Skin epidermis (tissue), 12 donors: Measurements from ENCODE around the gene EPC2.
"Not testable (repeated sequence)": the region's sequence is repeated elsewhere in the genome, so short reads cannot be mapped to it uniquely, and the experiment has no call there.

ENCODE experiments used
- H3K27ac ChIP-seq, 21 experiments: fragments of 200-600 bp; sonication (generic) in 11 of 21; one replicate each; pipeline ENCODE4 v1.5.0; 2020; ENCODE audit warnings: mild to moderate bottlenecking in 3 of 21, inconsistent platforms in 2 of 21, moderate library complexity in 2 of 21
- H3K4me3 ChIP-seq, 7 experiments: fragments of 200-600 bp; sonication (generic) in 2 of 7; one replicate each; pipeline ENCODE4 v1.5.0; 2020; ENCODE audit warnings: inconsistent platforms in 2 of 7, mild to moderate bottlenecking in 2 of 7, moderate library complexity in 1 of 7

The EPC2 gene

DNA sequence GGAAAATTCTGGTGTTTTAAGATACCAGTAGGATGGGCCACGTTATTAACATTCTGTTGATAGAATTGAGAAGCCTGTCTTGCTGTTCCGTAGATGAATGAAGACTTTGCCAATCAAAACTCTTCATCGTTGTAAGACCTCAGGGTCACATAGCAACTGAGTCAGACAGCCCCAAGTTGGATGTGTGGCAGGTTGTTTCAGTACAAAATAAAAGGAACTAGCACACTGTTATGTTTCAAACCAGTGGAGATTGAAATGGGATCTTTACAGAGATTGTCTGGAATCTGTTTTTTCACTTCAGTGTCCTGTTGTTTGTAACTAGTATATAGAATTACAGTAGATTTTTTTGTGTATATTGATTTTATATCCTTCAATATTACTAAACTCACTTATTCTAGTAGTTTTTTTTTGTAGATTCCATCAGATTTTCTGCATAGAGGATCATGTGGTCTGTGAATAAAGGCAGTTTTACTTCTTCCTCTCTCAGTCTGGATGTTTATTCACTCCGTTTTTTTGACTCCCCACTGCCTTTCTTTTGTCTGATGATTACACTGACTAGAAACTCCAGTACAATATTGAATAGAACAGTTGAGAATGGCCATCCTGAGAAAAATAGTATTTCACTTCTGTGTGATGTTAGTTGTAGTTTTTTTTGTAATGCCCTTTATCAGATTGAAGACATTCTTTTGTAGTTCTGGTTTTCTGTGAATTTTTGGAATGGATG, 22.7 kb downstream of the EPC2 start:
- no peak overlapping the region for H3K27ac ChIP-seq

DNA sequence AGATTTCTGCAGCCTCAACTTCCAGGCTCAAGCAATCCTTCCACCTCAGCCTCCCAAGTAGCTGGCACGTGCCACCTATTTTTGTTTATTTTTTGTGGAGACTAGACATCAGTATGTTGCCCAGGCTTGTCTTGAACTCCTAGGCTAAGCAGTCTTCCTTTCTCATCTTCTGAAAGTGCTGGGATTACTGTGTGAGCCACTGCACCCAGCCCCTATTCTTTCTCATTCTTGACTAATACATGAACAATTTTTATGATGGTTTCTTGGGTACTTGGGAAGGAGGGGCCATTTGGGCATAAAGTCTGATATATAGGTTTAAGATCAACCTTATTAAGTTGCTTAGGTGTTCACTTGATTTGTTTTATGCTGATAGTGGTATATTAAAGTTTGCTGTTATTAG, 26.2 kb downstream of the EPC2 start:
- H3K4me3 ChIP-seq: no peak overlapping the region
- H3K27ac ChIP-seq: no peak overlapping the region

More for the DNA sequence above, 22.7 kb downstream of the EPC2 start:
- H3K4me3 ChIP-seq: no peak overlapping the region

DNA sequence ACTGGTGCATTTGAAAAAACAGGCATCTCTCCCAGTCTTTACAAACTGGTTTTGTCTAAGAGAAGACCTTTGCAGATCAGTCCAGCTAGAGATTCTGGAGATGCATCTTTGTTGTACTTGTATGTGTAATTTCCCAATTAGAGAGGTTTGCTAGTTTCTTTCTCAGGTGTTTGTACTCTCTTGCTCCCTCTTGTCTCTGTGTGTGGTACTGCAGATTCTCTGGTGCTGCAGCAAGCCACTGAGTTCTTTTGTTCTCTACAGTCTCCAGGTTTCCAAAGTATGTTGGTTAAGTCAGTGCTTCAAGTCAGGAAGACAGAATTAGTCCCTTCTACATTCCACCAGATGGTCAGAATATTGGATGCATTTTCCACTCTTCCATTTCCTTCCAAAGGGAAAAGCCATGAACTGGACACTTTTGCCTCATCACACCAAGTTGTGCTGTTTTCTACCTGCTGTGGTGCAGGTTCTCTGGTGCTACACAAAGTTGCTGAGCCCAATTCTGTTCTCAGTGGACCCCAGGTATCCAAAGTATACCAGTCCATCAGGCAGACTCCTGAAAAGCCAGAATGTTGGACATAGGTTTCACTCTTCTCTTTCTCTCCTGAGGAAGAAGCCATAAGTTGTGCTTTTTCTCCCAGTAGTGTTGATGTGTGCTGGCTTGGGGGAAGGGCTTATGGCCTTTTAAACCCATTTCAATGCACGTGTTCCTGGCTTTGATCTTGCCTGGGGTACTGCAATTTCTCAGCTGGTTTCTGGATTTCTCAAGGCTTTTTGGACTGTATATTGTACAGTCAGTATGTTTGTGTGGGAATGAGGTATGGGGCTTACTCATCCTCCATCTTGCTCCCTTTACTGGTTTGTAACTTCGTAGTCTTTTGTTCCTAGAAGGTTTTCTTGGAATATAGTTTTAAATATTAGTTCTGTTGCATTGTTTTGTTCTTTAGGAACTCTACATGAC, 29.8 kb downstream of the EPC2 start:
- no peak overlapping the region for H3K4me3 ChIP-seq
- no peak overlapping the region for H3K27ac ChIP-seq

DNA sequence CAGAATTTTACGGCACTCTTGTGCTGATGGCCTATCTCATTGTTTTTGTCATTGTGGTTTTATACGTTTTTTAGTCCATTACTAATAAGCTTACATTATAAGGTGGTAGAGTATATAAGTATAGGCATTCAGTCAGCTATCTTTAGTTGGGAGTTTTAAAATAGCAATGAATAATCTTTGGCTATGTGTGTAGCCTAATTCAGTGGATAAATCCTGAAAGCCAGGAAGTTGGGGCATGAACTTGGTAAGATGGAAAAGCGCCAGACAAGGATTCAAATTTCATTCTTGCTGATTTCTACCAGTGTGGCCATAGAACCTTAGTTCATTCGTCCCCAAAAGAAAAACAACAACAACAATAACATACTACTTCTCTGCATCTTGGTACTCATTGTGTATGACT, 31.2 kb downstream of the EPC2 start:
- no peak overlapping the region for H3K27ac ChIP-seq
- no peak overlapping the region for H3K4me3 ChIP-seq

DNA sequence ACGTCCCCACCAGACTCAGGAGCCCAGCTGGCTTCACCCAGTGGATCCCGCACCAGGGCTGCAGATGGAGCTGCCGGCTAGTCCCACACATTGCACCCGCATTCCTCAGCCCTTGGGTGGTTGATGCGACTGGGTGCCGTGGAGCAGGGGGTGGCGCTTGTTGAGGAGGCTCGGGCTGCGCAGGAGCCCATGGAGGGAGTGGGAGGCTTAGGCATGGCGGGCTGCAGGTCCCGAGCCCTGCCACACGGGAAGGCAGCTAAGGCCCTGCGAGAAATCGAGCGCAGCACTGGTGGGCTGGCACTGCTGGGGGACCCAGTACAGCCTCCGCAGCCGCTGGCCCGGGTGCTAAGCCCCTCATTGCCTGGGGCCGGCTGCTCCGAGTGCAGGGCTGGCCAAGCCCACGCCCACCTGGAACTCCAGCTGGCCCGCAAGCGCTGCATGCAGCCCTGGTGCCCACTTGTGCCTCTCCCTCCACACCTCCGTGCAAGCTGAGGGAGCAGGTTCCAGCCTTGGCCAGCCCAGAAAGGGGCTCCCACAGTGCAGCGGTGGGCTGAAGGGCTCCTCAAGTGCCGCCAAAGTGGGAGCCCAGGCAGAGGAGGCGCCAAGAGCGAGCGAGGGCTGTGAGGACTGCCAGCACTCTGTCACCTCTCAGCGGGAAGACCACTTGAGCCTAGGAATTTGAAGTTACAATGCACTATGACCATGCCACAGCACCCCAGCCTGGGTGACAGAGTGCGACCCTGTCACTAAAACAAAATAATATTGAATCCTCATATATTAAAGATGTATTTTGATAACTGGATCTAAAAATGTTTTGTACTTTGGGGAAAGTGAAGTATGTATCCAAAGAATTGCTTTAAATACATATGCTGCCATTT, 34.0 kb downstream of the EPC2 start:
- H3K4me3 ChIP-seq, H3K27ac ChIP-seq: not testable (repeated sequence)

DNA sequence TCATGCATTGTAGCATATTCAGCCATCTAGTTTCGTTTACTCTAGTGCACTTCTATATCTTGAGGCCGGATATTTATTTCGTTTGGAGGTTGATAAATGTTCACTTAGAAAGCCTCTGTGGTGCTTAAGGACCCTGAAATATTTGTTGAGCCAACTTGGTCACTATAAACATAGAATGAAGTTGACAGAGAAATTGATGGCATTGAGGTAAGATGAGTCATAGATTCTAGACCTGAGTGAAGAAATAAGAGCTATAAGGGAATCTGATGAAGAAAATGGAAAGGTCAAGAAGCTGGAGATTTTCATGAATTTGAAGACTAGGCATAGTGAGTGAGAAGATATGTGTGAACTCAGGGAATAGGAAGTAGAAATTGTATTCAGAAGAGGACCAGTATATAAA, 35.9 kb downstream of the EPC2 start:
- Histone ChIP-seq H3K4me3 (no peak overlapping the region), H3K27ac (no peak overlapping the region)

DNA sequence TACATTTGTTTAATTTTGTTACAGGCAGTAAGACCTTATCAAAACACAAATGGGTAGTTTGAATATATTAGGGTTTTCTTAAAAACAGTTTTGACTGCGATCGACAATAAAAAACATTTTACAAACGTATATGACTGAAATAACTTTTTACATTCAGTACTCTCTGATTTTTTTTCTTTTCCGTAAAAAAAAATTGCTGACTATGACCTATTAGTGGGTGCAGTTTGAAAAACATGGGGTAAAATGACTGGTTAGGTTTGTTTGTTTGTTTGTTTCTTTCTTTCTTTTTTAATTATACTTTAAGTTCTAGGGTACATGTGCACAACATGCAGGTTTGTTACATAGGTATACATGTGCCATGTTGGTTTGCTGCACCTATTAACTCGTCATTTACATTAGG, 36.9 kb downstream of the EPC2 start:
- no peak overlapping the region for H3K27ac ChIP-seq
- no peak overlapping the region for H3K4me3 ChIP-seq

DNA sequence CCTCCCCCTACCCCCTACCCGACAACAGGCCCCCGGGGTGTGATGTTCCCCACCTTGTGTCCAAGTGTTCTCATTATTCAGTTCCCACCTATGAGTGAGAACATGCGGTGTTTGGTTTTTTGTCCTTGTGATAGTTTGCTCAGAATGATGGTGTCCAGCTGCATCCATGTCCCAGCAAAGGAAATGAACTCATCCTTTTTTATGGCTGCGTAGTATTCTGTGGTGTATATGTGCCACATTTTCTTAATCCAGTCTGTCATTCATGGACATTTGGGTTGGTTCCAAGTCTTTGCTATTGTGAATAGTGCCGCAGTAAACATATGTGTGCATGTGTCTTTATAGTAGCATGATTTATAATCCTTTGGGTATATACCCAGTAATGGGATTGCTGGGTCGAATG, 37.3 kb downstream of the EPC2 start:
- H3K4me3 ChIP-seq, H3K27ac ChIP-seq: not testable (repeated sequence)

DNA sequence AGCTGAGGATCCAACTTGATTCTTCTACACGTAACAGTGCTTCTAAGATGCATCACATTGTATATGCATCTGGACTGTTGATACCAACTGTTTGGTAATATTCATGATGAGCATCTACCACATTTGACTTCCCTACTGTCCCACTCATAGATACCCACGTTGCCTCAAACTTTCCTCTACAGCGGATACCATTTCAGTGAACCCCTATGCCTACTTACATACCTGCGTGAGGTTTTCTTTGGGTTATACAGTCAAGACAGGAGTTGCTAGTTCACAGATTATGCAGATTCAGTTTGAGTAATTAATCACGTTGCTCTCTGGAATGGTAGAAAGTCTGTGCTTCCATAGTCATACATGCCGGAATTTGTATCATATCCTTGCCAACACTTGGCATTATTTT, 40.0 kb downstream of the EPC2 start:
- H3K27ac ChIP-seq: no peak overlapping the region

DNA sequence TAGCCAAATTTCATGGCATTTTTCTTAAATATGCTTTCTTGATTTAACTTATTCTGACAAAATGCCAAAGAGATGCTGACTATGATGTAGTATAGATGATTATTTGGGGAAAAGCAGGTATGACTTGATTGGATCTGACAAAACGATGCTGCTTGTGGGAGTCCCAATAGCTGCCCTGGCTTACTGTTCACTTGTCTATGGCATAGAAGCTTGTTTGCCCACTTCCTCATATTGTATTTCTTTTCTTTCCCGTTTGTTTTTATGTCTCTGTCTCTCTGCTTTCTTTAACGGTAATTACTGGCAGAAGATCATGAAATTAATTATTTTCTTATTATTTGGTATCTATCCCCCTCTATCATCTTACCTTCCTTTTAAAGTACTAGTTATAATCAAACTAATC, 43.0 kb downstream of the EPC2 start:
- H3K4me3 ChIP-seq: no peak overlapping the region
- no peak overlapping the region for H3K27ac ChIP-seq

More for the DNA sequence above, 40.0 kb downstream of the EPC2 start:
- no peak overlapping the region for H3K4me3 ChIP-seq

DNA sequence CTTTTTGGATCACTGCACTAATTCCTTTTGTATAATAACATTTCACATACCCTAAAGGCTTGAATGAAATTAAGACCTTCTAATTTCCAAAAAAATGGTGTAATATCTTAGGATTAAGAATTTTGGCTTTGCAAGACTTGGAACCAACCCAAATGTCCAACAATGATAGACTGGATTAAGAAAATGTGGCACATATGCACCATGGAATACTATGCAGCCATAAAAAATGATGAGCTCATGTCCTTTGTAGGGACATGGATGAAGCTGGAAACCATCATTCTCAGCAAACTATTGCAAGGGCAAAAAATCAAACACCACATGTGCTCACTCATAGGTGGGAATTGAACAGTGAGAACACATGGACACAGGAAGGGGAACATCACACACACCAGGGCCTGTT, 43.5 kb downstream of the EPC2 start:
- H3K27ac ChIP-seq, H3K4me3 ChIP-seq: not testable (repeated sequence)

DNA sequence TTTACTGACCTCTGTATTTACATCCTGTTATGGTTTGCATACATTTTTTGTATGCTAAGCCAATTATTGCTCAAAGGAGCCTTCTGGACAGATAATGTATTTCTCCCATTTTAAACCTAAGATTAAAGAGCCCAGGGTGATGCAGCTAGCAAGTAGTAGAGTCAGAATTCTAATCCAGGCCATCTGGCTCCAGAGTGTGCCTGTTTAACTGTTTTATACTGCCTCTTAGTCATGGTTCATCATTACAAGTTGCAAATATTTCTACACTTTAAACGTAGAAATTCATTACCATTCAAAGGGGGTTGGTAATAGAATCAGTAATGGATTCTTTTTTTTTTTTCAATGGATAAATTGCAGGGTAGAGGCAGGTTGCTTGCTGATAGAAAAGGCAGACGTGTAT, 52.4 kb downstream of the EPC2 start:
- Histone ChIP-seq H3K4me3 (no peak overlapping the region), H3K27ac (no peak overlapping the region)

DNA sequence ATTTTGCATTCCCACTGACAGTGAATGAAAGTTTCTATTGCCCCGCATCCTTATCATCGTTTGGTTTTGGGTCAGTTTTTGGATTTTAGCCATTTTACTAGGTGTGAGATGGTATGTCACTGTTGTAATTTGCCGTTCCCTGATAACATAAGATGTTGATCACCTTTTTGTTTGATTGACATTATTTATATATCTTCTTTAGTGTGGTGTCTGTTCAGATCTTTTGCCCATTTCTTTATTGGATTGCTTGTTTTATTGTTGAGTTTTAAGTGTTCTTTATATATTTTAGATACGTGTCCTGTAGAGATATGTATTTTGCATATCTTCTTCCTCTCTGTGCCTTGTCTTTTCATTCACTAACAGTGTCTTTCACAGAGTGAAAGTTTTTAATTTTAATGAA, 55.3 kb downstream of the EPC2 start:
- Histone ChIP-seq H3K4me3 (no peak overlapping the region), H3K27ac (no peak overlapping the region)

DNA sequence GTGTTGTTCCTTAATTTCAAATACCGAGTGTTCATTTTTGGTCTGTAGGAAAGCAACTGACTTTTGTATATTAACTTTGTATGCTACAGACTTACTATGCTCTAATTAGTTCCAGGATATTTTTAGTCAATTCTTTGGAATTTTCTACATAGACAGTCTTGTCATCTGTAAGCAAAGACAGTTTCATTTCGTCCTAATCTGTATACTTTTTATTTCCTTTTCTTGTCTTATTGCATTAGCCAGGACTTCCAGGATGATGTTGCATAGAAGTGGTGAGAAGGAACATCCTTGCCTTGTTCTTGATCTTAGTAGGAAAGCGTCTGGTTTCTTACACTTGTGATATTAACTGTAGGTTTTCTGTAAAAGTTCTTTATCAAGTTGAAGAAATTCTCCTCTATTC, 56.5 kb downstream of the EPC2 start:
- Histone ChIP-seq H3K27ac (no peak overlapping the region), H3K4me3 (no peak overlapping the region)

DNA sequence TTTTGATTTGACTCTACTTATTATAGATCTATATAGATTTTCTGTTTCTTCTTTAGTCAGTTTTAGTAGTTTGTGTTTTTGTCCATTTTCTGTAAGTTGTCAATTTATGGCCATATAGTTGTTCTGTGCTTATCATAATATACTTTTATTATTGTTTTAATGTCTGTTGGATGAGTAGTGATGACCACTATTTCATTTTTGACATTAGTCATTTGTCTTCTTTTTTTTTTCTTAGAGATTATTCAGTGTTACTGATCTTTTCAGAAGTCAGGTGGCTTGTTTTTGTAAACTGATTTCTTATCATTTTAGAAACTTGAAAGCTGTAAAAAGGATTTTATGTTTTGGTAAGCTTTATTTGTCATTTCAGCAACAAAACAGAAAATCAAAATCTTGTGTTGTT, 57.3 kb downstream of the EPC2 start:
- no peak overlapping the region for H3K27ac ChIP-seq
- no peak overlapping the region for H3K4me3 ChIP-seq

DNA sequence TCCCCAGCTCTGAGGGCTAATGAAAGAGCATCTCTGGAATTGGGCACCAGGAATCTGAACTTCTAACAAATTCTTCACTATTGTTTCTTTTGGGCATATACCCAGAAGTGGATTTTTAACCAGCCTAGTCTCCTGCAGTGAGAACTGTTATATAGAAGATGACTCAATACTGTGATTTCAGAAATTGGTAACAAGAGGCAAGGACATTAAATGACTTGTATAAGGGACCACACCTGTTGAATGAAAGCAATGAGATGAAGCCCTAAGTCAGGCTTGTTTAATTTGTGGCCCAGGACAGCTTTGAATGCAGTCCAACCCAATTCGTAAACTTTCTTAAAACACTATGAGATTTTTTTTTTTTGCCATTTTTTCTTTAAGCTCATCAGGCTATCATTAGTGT, 57.9 kb downstream of the EPC2 start:
- Histone ChIP-seq H3K4me3 (no peak overlapping the region), H3K27ac (no peak overlapping the region)

DNA sequence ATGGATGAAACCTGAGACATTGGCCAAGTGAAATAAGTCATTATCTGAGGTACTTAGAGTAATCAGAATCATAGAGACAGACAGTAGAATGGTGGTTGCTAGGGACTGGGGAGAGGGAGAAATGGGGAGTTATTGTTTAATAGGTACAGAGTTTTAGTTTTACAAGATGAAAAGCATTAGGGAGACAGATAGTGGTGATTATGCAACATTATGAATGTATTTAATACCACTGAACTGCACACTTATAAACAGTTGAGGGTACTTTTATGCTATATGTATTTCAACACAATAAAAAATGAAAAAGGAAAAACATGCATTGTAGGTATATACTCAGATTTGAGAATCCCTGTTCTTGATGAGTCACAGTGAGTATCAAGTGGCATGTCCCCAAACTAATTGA, 59.7 kb downstream of the EPC2 start:
- H3K27ac ChIP-seq: no peak overlapping the region
- no peak overlapping the region for H3K4me3 ChIP-seq

DNA sequence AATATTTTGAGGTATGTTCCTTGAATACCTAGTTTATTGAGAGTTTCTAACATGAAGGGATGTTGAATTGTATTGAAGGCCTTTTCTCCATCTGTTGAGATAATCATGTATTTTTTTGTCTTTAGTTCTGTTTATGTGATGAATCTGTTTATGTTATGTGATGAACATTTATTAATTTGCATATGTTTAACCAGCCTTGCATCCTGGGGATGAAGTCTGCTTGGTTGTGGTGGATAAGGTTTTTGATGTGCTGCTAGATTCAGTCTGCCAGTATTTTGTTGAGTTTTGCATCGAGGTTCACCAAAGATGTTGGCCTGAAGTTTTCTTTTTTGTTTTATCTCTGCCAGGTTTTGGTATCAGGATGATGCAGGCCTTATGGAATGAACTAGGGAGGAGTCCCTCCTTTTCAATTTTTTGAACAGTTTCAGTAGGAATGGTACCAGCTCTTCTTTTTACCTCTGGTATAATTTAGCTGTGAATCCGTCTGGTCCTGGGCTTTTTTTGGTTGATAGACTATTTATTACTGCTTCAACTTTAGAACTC, 71.9 kb downstream of the EPC2 start:
- Histone ChIP-seq H3K4me3 (no peak overlapping the region), H3K27ac (no peak overlapping the region)

DNA sequence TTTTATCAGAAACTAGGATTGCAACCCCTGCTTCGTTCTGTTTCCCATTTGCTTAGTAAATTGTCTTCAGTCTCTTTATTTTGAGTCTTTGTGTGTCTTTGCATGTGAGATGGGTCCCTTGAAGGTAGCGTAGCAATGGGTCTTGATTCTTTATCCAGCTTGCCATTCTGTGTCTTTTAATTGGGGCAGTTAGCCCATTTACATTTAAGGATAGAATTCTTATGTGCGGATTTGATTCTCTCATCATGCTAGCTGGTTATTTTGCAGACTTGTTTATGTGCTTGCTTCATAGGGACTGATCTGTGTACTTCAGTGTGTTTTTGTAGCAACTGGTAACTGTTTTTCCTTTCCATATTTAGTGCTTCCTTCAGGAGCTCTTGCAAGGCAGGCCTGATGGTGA, 73.5 kb downstream of the EPC2 start:
- no peak overlapping the region for H3K4me3 ChIP-seq
- H3K27ac ChIP-seq: no peak overlapping the region

DNA sequence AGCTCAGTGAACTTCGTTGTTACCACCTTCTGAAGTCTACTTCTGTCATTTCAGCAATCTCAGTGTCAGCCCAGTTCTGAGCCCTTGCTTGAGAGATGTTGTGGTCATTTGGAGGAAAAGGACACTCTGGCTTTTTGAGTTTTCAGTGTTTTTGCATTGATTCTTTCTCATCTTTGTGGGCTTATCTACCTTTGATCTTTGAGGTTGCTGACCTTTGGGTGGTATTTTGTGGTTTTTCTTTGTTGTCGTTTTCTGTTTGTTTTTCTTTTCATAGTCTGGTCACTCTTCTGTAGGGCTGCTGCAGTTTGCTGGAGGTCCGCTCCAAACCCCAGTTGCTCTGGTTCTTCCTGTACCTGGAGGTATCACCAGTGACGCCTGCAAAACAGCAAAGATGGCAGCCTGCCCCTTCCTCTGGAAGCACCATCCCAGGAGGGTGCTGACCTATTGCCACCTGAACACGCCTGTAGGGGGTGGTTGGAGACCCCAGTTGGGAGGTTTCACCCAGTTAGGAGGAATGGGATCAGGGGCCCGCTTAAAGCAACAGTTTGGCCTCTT, 74.7 kb downstream of the EPC2 start:
- H3K27ac ChIP-seq: no peak overlapping the region

More for the DNA sequence above, 74.7 kb downstream of the EPC2 start:
- no peak overlapping the region for H3K4me3 ChIP-seq
